HK-2 (cell line): Measurements from ENCODE around the gene TTBK2.
"Not testable (repeated sequence)": the region's sequence is repeated elsewhere in the genome, so short reads cannot be mapped to it uniquely, and the experiment has no call there.

ENCODE experiments used
- DNase-seq: peaks from one replicate; pipeline ENCODE4 v3.0.0-alpha.2; 2018; ENCODE audit not compliant: unreplicated experiment

The TTBK2 gene

DNA sequence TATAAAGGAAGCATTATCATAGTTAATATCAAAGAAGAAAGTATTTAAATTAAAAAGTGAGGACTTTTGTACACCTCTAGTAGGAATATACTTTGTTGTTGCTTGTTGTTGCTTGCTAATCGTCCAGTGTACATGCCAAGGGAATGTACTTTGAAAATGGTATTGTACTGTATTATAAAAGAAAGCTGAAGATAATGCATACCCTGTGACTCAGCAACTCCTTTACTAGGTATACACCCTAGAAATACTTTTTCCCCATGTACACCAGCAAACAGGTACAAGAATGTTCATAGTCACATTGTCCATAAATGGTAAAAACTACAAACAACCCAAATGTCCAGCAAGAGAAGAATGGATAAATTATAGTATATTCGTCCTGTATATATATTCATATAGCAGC lies 12.0 kb downstream of the TTBK2 start:
- DNase-seq = no peak

GRCh38 chr15:42903388-42904324 lies 16.9 kb downstream of the TTBK2 start:
- DNase-seq = no peak

GRCh38 chr15:42893911-42894310 lies 26.7 kb downstream of the TTBK2 start:
- DNase-seq = not testable (repeated sequence)

DNA sequence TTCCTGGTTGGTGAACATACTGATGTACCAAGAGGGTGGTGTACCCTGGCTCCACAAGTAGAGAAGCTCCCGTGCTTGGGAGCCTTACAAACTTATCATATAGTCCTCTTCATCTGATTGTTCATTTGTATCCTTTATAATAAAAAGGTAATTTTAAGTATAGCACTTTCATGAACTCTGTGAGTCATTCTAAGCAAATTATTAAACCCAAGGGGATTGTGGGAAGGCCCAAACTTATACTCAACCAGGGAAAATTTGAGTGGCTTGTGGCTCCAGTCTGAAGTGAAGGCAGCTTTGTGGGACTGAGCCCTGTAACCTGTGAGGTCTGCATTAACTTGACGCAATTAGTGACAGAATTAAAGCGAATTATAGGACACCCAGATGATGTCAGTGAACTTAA lies 29.0 kb downstream of the TTBK2 start:
- peak; percentile 5 for DNase-seq

DNA sequence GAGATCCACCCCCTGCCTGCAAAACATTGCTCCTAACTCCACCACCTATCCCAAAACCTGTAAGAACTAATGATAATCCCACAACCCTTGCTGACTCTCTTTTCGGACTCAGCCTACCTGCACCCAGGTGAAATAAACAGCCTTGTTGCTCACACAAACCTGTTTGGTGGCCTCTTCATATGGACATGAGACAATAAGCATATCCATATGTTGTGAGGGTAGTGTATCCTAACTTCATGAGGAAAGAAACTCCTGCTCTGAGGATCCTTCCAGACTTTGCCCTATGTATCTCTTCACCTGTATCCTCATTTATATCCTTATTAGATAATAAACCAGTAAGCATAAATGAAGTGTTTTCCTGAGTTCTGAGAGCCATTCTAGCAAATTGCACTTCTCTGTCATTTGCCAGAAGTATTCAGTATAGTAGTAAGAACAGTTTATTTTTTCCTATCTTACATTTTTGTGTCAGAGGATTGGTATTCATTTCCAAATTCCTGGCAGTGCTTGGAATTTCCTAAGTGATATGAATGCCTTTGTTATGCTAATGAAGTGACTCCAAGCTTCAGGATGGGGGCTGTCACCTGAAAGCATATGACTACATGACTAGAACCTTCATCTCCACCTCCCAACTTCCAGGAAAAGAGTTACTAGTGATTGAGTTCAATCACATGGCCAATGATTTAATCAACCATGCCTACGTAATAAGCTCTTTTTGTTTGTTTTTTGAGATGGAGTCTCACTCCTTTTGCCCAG lies 30.2 kb downstream of the TTBK2 start:
- DNase-seq = peak; percentile 21

DNA sequence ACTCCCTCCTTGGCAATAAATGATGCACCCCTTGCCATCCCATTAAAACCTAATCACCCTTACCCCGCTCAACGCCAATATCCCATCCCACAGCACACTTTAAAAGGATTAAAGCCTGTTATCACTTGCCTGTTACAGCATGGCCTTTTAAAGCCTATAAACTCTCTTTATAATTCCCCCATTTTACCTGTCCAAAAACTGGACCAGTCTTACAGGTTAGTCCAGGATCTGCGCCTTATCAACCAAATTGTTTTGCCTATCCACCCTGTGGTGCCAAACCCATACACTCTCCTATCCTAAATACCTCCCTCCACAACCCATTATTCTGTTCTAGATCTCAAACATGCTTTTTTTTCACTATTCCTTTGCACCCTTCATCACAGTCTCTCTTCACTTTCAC lies 33.2 kb downstream of the TTBK2 start:
- not testable (repeated sequence) for DNase-seq

GRCh38 chr15:42880121-42880520 lies 40.5 kb downstream of the TTBK2 start:
- no peak for DNase-seq

GRCh38 chr15:42879443-42879842 lies 41.1 kb downstream of the TTBK2 start:
- no peak for DNase-seq

- no peak for DNase-seq
Observed at GRCh38 chr15:42876224-42876623, 44.4 kb downstream of the TTBK2 start.

GRCh38 chr15:42868683-42869082 lies 51.9 kb downstream of the TTBK2 start:
- DNase-seq = no peak

GRCh38 chr15:42863572-42864239 lies 56.9 kb downstream of the TTBK2 start:
- no peak for DNase-seq

DNA sequence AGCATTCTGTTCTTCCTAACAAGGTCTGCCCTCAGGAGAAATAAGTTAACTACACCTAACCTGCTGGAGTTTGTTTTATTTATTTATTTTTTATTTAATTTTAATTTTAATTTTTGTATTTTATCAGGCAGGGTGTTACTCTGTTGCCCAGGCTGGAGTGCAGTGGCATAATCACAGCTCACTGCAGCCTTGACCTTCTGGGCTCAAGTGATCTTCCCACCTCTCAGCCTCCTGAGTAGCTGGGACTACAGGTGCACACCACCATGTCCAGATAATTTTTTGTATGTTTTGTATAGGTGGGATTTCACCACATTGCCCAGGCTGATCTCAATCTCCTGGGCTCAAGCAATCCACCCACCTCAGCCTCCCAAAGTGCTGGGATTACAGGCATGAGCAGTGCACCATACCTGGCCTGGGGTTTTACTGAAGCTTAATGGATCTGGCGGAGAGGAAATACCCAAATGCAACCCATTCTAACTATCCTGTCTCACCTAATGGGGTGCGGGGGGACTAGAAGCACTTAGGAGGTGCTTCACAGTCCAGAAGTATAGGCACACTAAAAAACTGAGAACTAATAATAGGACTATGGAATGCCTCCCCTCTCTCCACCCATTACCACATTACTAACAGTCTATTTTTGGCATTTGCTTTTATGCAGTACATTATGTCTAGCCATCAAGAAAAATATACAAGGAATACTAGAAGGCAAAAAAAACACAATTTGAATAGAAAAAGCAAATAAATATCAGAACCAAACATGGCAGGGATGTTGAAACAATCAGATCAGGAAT lies 61.4 kb downstream of the TTBK2 start:
- no peak for DNase-seq

DNA sequence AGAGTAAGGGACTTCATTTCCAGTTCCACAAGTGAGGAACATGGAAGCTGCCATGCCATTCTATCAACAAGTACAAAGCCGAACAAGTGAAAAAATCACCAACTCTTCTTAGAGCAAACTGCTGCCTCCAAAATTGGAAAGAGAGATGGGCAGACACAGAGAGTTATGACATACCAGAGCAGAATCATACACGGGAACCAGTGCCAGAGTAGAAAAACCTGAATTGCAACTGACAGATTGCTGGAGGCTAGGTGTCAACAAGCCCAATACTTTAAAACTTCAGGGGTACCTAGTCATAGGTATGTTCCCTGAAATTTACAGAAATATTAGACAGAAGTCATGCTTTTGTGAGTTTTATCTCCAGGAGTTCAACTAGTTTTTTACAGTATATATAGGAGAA lies 62.0 kb downstream of the TTBK2 start:
- no peak for DNase-seq

DNA sequence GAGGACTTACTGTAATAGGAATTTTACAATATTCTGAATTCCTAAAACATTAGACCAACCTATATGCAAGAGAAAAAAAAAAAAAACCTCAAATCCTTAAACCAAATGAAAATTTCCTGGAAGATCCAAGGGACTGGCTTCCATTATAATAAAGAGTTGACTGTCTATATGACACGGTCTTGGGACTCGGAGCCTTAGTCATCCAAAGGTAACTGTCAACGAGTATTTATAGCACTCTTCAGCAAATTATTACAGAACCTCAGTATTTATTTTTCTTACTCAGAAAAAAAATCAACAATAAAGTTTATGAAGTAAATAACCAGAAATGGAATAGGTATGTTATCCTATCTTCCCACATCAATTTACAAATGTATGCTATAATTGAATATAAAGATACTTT lies 66.0 kb downstream of the TTBK2 start:
- no peak for DNase-seq

DNA sequence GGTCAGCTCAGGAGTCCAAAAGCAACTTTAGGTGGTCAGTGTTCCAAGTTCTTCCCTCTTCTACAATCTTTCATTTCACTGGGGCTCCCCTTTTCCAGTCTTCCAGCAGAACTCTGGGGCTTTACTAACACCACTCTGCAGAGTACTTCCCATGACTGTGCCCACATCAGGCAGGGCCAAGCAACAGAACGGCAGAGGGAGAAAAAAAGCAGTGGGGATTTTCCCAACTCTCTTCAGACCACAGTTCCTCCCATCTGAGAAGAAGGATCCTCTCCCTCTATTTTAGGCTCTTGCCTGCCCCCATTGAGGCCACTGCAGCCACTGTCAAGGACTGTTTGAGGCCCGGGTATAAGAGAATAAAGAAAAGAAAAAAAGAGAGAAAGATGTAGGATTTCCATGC lies 70.7 kb downstream of the TTBK2 start:
- DNase-seq = no peak

- DNase-seq = no peak
Observed at GRCh38 chr15:42848846-42849245, 71.7 kb downstream of the TTBK2 start.

DNA sequence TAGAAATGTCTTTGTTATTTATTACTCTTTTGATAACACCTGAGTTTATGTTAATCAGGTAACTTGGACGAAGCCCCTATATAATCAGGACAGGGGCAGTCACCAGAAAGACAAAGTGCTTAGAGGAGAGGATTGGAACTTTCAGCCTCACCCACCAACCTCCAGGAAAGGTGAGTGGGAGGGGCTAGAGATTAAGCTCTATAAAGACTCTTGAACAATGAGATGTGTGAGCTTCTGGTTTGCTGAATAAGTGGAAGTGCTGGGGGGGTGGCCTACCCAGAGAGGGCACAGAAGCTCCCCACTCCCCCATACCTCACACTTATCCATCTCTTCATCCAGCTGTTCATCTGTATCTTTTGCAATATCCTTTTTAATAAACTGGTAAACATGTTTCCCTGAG lies 73.9 kb downstream of the TTBK2 start:
- no peak for DNase-seq

DNA sequence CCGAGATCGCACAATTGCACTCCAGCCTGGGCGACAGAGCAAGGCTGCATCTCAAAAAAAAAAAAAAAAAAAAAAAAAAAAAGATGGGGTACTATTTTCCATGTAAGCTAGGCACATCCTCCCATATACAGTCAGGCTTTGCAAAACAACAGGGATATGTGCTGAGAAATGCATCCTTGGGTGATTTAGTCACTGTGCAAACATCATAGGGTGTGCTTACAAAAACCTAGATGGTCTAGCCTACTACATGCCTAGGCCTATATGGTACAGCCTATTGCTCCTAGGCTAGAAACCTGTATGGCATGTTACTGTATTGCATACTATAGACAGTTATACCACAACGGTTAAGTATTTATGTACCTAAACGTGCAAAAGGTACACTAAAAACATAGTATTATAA lies 75.0 kb downstream of the TTBK2 start:
- DNase-seq = no peak

DNA sequence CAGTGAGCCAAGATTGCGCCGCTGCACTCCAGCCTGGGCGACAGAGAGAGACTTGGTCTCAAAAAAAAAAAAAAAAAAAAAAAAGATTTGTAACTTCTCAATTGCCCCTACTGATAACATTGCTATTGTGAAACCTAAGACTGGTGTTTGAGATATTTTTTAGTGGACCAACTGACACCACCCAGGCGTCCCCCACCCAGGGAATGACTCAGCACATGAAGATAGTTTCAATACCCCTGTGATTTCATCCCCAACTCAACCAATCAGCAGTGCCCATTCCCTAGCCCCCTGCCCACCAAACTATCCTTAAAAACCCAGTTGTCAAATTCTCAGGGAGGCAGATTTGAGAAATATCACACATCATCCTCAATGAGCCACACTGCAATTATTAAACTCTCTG lies 76.9 kb downstream of the TTBK2 start:
- DNase-seq = no peak

GRCh38 chr15:42836251-42836650 lies 84.3 kb downstream of the TTBK2 start:
- DNase-seq = no peak

DNA sequence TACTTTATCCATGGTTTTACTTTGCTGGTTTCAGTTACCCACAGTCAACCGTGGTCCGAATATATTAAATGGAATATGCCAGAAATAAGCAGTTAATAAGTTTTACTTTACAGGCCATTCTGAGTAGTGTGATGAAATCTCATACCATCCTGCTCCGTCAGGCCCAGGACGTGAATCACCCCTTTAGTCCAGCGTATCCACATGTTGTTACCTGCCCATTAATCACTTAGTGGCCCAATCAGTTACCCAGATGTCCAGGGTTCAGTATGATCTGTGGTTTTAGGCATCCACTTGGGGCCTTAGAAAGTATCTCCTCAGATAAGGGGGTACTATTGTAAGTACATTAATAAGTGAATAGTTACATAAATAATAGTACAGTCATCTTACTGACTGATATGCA lies 88.0 kb downstream of the TTBK2 start:
- DNase-seq = peak; percentile 45
